T follicular helper cell (primary cell): ENCODE measurements around the gene NHS.
"Not testable (repeated sequence)": the region's sequence is repeated elsewhere in the genome, so short reads cannot be mapped to it uniquely, and the experiment has no call there.

Source experiments
- DNase-seq: peaks from one replicate; pipeline ENCODE4 v3.0.0-alpha.2; 2020; ENCODE audit warnings: low read depth

NHS gene

GRCh38 chrX:17549107-17549651, 174.2 kb downstream of the NHS start:
- no peak for DNase-seq

DNA sequence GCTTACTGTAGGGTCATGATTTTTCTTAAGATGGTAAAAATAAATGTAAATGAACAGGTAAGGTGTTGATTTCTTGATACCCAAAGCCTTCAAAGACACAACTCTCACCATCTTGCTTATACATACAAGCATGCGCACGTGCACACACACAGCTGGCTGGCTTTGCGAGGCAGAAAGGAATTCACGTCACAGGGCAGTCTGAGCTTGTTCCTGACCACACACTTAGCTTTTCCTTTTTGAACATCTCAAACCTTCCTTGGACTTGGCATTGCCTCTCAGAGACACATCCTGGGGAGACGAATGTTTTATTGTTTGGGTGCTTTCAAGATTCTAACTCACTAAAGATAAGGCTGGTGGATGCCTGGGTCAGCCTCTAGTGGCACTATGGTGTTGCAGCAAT, 175.0 kb downstream of the NHS start:
- no peak for DNase-seq

DNA sequence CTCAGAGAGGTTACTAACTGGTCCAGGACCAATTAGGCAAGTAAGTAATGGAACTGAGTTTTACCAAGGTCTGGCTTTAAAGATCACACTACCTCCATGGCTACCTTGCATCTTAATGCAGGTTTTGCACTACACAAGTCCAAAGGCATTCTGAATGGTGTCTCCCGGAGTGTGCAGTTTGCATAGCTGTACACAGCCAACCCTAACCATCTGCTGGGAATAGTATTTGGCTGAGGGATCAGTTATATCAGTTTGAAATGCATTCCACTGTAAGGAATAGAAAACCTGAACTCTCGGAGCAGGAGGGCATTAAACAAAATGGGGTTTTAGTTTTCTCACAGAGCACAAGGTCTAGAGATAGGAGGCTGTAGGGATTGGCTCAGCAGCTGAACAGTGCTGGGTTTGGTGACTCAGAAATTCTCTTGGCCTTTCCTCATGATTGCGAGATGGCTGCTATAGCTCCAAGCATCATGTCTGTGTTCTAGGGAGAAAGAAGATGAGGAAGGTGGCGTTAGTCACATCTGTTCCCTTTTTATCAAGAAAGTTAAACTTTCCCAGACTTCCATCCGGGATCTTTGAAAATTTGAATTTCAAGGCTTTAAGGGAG, 177.1 kb downstream of the NHS start:
- no peak for DNase-seq

DNA sequence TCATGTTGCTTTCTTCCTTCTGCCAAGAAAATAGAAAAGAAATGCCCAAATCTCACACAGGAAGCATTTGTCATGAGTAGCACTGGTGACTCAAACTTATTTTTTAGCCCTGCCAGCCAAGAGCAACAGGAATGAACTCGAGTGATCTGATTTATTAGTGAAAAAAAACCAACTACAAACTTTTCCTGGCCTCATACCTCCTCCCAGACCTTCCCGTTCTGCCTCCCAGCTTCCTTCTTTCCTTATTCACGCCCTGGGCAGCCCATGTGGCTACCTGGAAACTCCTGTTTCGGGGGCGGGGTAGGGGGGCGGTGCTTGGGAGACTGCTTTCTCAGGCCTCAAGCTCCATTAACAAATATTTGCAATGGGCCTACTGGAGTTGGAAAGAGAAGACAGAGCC, 178.5 kb downstream of the NHS start:
- DNase-seq, result no peak

DNA sequence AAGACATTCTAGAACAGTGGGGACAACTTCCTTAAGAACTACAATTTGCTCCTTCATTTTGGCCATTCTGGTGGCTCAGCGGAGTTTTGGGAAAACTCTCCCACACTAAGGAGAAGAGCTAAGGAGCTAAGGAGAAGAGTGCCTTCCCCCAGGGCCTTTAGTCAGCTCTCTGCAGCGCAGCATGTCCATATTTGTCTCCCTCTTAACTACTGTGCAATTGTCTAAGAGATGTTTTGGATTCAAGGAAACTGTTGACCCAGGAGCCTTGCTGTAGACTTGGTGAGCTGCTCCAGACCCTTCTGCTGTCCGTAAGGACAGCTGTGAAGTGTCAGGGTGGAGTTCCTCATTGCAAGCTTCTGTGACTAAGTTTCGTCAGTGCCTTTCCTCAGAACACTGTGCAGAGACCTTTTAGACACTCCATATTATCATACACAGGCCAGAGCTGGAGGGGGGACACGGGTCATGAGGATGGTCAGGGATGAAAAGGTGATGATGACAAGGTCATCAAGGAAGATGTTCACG, 179.0 kb downstream of the NHS start:
- DNase-seq, result no peak

DNA sequence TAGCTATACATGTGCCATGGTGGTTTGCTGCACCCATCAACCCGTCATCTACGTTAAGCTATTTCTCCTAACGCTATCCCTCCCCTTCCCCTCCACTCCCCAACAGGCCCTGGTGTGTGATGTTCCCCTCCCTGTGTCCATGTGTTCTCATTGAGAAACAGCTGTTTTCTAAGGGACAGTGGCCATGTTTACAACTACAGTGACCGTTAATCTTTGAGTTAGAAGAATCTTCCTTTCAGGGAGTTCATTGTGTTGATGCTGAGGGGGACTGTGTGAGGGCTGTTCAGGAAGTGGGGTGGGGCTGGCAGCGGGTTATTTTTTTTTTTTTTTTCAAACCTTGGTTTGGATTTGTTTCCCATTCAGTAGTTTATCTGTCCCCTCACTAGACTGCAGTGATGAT, 179.9 kb downstream of the NHS start:
- no peak for DNase-seq

GRCh38 chrX:17555846-17556245, 180.8 kb downstream of the NHS start:
- no peak for DNase-seq

- DNase-seq, result no peak
Measured at GRCh38 chrX:17559728-17560379, 184.9 kb downstream of the NHS start.

DNA sequence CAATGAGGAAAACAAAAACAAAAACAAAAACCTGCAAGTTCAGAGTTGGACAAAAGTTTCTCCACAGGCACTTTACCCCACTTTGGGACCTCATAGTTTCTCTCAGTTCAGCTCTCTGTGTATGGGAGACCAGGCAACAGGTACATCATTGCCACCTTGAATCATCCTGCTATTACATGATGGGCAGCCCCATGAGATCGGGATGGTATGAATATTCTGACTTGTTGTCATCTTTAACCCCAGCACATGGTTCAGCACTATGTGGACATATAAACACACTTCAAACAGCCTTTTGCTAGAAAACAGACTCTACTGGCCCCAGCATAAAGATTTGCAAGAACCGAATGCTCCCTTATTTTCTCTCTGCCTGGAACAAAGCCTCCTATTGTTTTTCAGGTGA, 185.4 kb downstream of the NHS start:
- DNase-seq, result no peak

GRCh38 chrX:17563076-17563475, 188.1 kb downstream of the NHS start:
- no peak for DNase-seq

DNA sequence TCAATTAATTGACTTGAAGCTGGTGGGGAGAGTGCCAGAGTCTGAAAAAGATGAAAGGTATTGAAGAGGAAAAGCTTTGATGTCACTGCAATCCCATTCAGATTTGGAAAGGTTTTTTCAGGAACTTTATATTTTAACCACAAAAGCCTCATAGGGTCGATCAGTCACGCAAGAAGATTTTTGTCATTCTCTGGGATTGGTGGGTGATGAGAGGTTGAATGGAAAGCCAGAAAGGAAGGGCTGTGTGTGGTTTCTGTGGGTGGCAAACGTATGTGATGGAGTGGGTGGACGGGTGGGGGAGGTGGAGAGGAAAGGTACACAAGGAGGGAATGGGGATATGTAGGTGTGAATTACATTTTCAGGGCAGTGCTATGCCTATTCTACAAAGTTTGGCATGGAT, 188.5 kb downstream of the NHS start:
- no peak for DNase-seq

GRCh38 chrX:17564689-17565409, 189.8 kb downstream of the NHS start:
- no peak for DNase-seq

DNA sequence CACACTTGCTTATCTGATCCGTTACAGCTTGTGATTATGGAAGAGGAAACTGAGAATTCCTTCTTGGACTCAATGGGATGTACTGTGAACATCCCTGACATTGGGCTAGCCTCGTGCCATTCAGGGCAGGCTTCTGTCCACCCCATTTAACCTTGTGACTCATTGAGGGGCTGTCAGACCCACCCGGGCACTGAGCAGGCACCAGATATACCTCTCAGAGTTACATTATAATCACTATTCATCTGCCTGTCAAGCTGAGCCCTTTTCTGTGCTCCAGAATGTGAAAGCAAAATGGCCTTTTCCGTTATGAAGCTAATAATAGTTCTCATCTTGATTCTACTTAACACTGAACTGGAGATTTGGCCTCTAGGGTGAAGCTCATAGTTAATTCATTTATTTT, 191.7 kb downstream of the NHS start:
- no peak for DNase-seq

DNA sequence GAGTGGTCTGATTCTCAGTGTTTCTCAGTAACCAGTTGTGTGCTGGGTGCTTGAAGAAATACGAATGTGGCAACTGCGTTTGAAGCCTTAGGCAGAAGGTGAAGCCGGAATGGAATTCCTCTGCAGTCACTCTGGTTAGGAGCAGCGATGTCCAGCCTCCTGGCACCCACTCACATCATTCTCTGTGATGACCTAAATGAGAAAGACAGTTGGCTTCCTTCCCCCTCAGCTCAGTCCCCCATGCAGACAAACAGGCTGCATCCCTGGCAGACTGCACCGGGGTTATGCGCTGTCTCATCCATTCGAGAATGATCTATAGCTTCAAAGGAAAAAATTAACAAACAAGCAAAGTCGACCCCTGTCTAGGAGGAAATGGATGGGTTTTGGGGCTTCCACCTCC, 192.2 kb downstream of the NHS start:
- no peak for DNase-seq

- no peak for DNase-seq
Measured at GRCh38 chrX:17567821-17568220, 192.8 kb downstream of the NHS start.

DNA sequence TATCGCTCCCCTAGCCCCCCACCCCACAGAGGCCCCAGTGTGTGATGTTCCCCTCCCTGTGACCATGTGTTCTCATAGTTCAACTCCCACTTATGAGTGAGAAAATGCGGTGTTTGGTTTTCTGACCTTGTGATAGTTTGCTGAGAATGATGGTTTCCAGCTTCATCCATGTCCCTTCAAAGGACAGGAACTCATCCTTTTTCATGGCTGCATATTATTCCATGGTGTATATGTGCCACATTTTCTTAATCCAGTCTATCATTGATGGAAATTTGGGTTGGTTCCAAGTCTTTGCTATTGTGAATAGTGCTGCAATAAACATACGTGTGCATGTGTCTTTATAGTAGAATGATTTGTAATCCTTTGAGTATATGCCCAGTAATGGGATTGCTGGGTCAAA, 193.8 kb downstream of the NHS start:
- DNase-seq, result not testable (repeated sequence)

DNA sequence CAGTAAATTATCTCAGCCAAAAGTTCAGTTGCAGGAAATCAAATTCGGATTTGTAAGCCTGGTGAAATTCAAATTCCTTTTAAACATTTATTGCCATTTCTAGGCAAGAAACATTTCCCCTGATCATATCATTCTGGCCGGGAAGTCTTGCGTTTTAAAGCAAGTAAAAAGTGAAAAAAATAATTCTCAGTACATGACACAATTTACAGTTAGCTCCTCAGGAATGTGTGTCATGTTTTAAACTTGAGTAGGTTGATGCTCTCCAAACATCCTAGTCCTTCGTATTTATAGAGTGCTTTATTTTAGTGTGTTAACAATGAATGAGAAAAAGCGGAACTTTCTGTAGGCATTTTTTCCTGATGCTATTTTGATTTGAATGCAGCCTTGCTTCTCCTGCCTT, 204.0 kb downstream of the NHS start:
- DNase-seq, result no peak

- DNase-seq, result no peak
Measured at GRCh38 chrX:17580539-17581152, 205.6 kb downstream of the NHS start.

GRCh38 chrX:17581641-17582040, 206.6 kb downstream of the NHS start:
- no peak for DNase-seq

GRCh38 chrX:17584248-17584681, 209.3 kb downstream of the NHS start:
- no peak for DNase-seq

- DNase-seq, result no peak
Measured at GRCh38 chrX:17585006-17585405, 210.0 kb downstream of the NHS start.

DNA sequence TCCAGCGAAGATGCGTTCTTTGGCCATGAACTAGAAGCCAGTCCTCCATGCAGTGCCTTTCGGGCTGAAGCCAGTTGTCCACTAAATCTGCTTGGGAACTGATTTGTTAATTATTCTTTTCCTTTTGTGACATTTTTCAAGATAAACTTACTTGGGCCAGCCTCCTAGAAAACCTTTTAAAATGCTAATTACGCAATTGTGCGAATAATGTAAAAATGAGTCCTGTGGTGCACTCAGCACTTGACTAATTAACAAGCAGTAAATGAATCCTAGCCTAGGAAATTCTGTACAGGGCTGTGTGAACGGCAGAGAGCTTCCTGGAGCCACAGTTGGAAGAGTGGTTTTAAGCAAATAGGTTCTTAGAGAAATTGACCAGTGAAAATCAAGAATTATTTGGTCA, 212.4 kb downstream of the NHS start:
- no peak for DNase-seq
